AG20443 (cell line): Measurements from ENCODE around the gene VWA5B2.
A peak's percentile ranks its signal among the peaks of the same experiment; 100 is the strongest.

Source experiments
- DNase-seq: peaks from one replicate; pipeline ENCODE4 v3.0.0; 2012; ENCODE audit warnings: low spot score, mixed read lengths

The VWA5B2 gene

DNA sequence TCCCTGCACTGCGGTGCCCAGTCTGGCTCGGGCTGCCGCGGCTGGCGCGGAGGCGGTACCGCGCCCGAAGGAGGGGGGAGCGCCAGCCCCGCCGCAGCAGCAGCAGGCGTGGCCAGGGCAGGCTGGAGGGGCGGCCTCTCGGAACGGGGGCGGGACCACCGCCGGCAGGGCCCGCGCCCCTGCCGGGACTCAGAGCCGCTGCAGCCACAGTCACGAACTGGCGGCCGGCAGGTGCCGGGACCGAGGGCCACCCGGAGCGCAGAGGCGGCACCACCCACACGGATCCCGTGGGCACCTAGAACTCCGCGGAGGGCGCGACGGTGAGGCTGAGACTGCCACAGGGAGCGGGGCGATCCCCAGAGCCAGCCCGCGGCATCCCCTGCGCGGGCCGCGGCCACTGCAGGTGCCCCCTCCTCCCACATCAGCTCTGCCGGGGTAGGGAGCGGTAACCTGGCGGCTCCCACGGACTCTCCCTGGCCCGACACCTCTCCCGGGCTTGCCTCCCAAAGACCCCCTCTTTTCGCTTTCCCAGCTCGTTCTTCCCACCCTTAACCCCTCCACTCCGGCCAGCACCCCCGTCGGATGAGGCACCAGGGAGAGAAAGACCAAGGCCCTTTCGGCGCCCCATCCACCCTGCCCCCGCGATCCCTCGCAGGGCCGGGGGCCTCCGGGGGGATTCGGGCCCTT, at the start of gene VWA5B2:
Gene VWA5B2 (plus strand): TSS at position 192 of the 687 bp plus-strand sequence. CDS start 944 bp downstream, outside the sequence.
- peak; percentile 89 for DNase-seq

DNA sequence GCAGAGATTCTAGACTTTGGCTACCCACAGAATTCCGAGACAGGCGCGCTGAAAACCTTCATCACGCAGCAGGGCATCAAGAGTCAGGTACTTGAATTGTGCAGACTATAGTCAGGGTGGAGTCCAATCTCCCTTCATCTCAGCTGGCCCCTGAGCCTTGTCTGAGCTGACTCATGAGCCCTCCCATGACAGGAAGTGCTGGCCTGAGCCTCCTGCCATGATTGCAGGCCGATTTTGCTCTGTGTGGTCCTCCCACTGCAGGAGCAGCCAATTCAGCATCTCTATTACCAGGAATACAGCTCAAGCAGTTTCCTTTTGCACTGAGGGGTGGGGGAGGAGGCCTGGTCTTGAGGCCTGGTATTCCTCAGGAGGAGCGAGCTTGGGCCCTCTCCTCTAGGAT, 49.2 kb upstream of the VWA5B2 start:
- no peak for DNase-seq

GRCh38 chr3:184181596-184181995, 47.8 kb upstream of the VWA5B2 start:
- no peak for DNase-seq

- DNase-seq, result no peak
Observed at GRCh38 chr3:184183679-184184078, 45.7 kb upstream of the VWA5B2 start.

- DNase-seq, result no peak
Observed at GRCh38 chr3:184184546-184185230, 44.7 kb upstream of the VWA5B2 start.

DNA sequence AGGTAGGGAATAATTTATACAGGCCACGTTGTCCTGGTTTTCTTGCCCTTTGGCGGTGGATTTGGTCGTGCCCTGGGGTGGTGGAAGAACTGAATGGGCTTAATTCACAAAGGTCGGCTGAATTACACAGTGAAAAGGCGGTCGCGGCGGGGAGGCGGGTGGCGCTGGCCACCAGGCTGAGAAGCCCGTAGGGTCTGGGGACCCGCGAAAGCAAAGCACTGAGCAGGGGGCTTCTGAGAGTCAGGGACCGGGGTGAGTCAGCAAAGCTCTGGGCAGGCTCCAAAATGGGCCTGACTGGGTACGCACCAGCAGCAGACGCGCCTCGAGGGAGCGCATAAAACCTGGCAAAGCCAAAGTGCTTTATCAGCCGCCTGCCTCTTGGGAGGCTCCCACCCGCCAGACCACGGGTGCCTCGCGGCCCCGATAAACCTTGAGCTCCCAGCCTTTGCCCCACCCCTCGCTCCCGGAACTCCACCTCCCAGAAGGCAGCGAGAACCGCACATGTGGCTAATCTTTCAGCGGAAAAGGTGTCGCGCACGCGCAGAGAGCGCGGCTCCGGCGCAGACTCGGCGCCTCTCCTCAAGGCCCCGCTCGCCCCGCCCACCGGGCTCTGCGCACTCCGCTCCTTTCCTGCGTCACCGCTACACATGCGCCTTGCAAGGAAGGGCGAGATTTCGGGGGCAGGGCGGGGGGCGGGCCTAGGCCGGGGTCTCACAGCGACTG, 43.8 kb upstream of the VWA5B2 start:
- peak; percentile 100 for DNase-seq

DNA sequence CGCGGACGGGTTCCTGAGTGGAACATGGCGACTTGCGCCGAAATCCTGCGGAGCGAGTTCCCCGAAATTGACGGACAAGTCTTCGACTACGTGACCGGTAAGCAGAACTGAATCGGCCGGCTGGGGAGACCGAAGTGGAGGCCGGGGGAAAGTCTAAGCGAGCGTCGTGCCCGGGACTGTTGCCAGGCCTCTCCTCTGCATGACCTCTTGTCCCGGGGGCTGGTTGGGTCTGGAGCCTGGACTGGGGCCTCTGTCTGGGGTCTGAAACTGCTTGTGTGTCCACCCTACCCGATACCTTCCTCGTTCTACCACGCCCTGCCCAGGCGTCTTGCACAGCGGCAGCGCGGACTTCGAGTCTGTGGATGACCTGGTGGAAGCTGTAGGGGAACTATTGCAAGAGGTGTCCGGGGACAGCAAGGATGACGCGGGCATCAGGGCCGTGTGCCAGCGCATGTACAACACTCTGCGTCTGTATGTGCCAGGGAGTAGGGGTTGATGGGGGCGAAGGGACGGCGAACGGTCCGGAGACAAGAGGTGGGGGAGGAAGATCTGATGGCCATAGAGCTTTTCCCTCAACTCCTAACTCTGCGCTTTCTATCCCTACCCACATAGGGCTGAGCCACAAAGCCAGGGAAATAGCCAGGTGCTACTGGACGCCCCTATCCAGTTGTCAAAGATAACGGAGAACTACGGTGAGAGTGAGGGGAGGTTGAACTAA, 43.0 kb upstream of the VWA5B2 start, which contains the start of gene ABCF3:
Gene ABCF3 (plus strand): TSS at position 16 of the 718 bp plus-strand sequence. CDS start 9 bp downstream, at position 25.
- peak; percentile 59 for DNase-seq

DNA sequence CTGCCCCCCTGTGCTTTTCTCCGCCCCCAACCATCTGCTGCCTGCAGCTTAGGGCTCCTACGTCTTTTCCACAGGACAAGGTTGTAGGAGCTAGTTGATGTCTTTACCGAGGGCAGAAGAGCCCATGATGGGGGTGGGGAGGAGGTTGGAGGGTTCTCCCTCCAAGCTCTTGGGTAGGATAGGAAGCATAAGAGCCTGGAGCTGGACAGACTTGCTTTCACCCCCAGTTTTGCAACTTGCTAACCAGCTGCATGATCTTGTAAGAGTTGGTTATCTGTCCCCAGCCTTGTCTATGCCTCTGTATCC, 42.5 kb upstream of the VWA5B2 start:
- DNase-seq, result no peak

GRCh38 chr3:184188080-184188479, 41.3 kb upstream of the VWA5B2 start:
- no peak for DNase-seq

DNA sequence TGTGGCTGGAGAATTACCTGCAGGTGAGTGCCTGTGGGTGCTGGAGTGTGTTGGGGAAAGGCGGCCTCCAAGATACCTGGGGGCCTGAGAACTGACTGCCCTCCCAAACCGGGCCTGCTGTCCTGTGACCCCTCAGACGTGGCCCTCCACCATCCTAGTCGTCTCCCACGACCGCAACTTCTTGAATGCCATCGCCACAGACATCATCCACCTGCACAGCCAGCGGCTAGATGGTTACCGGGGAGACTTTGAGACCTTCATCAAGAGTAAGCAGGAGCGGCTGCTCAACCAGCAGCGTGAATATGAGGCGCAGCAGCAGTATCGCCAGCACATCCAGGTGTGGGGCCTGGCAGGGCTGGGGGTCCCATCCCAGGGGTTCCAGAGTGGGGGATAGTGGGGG, 40.0 kb upstream of the VWA5B2 start:
- no peak for DNase-seq

DNA sequence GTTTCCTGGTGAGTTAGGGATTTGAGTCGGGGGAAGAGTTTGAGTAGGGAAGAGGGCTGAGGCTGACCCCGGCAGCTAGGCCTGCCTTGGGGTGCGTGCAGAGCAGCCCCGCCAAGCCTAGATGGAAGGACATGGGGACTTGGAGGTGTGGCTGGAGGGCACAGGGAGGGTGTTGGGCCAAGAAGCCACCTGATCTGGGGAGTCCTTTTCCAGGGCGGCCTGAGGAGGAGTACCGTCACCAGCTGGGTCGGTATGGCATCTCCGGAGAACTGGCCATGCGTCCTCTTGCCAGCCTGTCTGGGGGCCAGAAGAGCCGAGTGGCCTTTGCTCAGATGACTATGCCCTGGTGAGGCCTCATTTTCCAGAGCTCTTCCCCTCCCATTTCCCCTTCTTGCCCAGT, 36.5 kb upstream of the VWA5B2 start:
- DNase-seq, result no peak

GRCh38 chr3:184193991-184194539, 35.3 kb upstream of the VWA5B2 start:
- no peak for DNase-seq

- no peak for DNase-seq
Observed at GRCh38 chr3:184196536-184196935, 32.8 kb upstream of the VWA5B2 start.

- DNase-seq, result no peak
Observed at GRCh38 chr3:184198509-184198908, 30.9 kb upstream of the VWA5B2 start.

- DNase-seq, result no peak
Observed at GRCh38 chr3:184200825-184201224, 28.6 kb upstream of the VWA5B2 start.

DNA sequence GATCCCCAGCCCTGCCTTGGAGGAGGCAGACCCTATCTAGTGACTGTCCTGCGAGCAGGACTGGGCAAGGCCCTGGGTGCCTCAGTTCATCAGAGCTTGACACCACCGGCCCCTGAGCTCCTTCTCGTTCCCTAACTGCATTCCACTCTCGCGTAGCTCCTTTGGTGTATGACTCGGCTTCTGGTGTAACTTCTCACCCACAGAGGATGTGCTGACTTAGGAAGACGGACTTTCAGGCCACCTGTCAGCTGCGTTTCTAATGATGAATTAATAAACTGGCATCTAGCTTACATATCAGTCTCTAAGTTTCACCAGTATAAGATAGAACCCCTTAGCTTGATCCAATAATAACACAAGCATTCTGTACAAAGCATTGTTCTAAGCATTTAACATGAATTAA, 25.9 kb upstream of the VWA5B2 start:
- no peak for DNase-seq

DNA sequence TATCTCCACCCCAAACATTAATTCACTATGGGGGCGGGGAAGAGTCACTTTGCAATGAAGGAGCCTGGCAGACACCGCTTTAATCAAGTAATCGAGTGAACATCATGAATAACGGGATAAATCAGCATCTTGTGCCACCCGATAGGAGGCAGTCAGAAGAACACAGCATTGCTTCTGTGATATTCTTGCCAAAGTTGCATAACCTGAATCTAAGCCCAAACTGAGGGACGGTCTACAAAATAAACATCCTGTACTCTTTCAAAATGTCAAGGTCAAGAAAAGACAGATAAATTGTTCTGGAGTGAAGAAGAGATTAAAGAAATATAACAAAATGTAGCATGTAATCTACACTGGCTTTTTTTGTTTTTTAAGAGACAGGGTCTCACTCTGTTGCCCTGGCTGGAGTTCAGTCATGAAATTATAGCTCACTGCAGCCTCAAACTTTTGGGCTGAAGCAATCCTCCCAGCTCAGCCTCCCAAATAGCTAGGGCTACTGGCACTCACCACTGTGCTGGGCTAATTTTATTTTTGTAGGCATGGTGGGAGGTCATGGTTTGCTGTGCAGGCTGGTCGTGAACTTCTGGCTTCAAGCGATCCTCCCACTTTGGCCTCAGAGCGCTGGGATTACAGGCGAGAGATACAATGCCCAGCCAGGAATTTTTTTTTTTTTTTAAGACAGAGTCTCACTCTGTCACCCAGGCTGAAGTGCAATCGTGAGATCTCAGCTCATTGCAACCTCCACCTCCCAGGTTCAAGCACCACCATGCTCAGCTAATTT, 20.1 kb upstream of the VWA5B2 start:
- DNase-seq, result no peak

DNA sequence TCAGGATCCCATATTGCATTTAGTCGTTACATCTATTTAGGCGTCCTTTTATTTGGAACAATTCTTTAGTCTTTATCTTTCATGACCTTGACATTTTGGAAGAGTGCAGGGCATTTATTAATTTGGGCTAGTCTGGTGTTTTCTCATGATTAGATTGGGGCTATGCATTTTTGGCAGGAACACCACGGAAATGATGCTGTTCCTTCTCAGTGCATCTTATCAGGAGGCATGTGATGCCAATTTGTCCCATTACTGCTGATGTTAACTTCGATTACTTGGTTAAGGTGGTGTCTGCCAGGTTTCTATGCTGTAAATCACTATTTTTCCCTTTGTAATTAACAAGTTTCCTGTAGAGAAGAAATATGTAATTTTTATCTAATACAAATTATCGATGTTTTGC, 18.1 kb upstream of the VWA5B2 start:
- DNase-seq, result no peak

DNA sequence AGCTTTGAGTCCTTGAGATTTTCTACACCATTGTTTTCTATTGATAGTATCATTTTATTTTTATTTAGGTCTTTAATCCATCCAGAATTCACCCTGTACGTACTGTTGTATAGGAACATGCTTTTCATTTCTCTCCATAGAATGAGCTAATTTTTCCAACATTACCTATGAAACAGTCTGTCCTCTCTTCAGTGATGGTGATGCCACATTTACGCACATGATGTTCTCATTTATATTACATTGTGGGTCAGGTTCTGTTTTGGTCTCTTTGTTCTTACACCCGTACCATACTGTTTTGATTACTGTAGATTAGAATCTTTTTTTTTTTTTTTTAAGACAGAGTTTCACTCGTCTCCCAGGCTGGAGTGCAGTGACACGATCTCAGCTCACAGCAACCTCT, 17.7 kb upstream of the VWA5B2 start:
- DNase-seq, result no peak

- no peak for DNase-seq
Observed at GRCh38 chr3:184218814-184219213, 10.6 kb upstream of the VWA5B2 start.

- DNase-seq, result no peak
Observed at GRCh38 chr3:184222521-184222920, 6.9 kb upstream of the VWA5B2 start.
